B cell (primary cell): ENCODE measurements around the gene USP50.

Experiments used
- CTCF ChIP-seq: fragments of 200-600 bp; IDR thresholded peaks from one replicate; pipeline ENCODE4 v1.8.0; 2022; ENCODE audit warnings: antibody characterized with exemption, mild to moderate bottlenecking
- EZH2 ChIP-seq: IDR thresholded peaks from 2 replicates; pipeline ENCODE4 v1.6.1; 2012; ENCODE audit warnings: borderline replicate concordance, low read depth, mild to moderate bottlenecking, moderate library complexity, low read length; ENCODE audit not compliant: insufficient read depth, poor library complexity, severe bottlenecking

- no peak for TF ChIP-seq CTCF
- no peak for TF ChIP-seq EZH2
Measured at GRCh38 chr15:50500352-50500751, 46.1 kb downstream of the USP50 start.
